Coronary artery (tissue), 2 donors: ENCODE data around the gene PSMC4.

Source experiments
- DNase-seq: peaks from one replicate; pipeline ENCODE4 v3.0.0-alpha.2; 2017; ENCODE audit warnings: low spot score
- H3K27ac ChIP-seq, 2 donors: fragments of 200-600 bp; sonication (generic); one replicate each; pipeline ENCODE4 v1.5.1; 2016 to 2019
- H3K4me3 ChIP-seq: fragments of 200-600 bp; sonication (generic); 2 replicates; pipeline ENCODE4 v1.5.1; 2016; ENCODE audit warnings: mild to moderate bottlenecking, moderate library complexity
- CTCF ChIP-seq: fragments of 200-600 bp; sonication (generic); IDR thresholded peaks from one replicate; pipeline ENCODE4 v1.5.1; 2019; ENCODE audit warnings: antibody characterized with exemption

PSMC4 gene

GRCh38 chr19:40025938-40026596, 55.1 kb downstream of the PSMC4 start:
- H3K4me3 ChIP-seq: no peak overlapping the region
- no peak for TF ChIP-seq CTCF
- DNase-seq: no peak

GRCh38 chr19:40026597-40026970, 55.6 kb downstream of the PSMC4 start:
- no peak overlapping the region for H3K27ac ChIP-seq
- DNase-seq: no peak
- no peak overlapping the region for H3K4me3 ChIP-seq

More at GRCh38 chr19:40025938-40026596, 55.1 kb downstream of the PSMC4 start:
- no peak overlapping the region for H3K27ac ChIP-seq

More at GRCh38 chr19:40026597-40026970, 55.6 kb downstream of the PSMC4 start:
- TF ChIP-seq CTCF: no peak
